Activated naive CD4-positive, alpha-beta T cell treated with anti-CD3 and anti-CD28 coated beads for 36 hours (primary cell): ENCODE measurements around the gene ASB7. TPM values are rescaled to one million over a fixed set of nuclear protein-coding genes. Genes with fewer than 3 reads are reported as not detected.
A peak's percentile ranks its signal among the peaks of the same experiment; 100 is the strongest.
"Not testable (repeated sequence)": the region's sequence is repeated elsewhere in the genome, so short reads cannot be mapped to it uniquely, and the experiment has no call there.

ENCODE experiments used
- CTCF ChIA-PET: fragments of 350-600 bp; sonication (Branson Sonifier 250); formaldehyde crosslinking; loops from one replicate; lab custom pipeline; 2021; ENCODE audit warnings: antibody characterized with exemption; lab: Charles Lee
- DNase-seq: peaks from one replicate; pipeline ENCODE4 v3.0.0-alpha.2; 2020
- H3K27ac Mint-ChIP-seq: one replicate; pipeline ENCODE4 v1.8.0; 2021; ENCODE audit warnings: mild to moderate bottlenecking, mixed read lengths
- H3K27me3 Mint-ChIP-seq: one replicate; pipeline ENCODE4 v1.8.0; 2021; ENCODE audit warnings: low read depth, mixed read lengths
- H3K36me3 Mint-ChIP-seq: one replicate; pipeline ENCODE4 v1.8.0; 2021; ENCODE audit warnings: low read depth, mixed read lengths
- H3K4me1 Mint-ChIP-seq: one replicate; pipeline ENCODE4 v1.8.0; 2021; ENCODE audit warnings: low read depth, mixed read lengths
- H3K4me3 Mint-ChIP-seq: one replicate; pipeline ENCODE4 v1.8.0; 2021; ENCODE audit warnings: mild to moderate bottlenecking, moderate library complexity, mixed read lengths
- H3K9me3 Mint-ChIP-seq: one replicate; pipeline ENCODE4 v1.8.0; 2021; ENCODE audit warnings: mixed read lengths
- intact Hi-C: fragments of 100-400 bp; cut with micrococcal nuclease; formaldehyde crosslinking; loops from one replicate; pipeline ENCODE4 v1.15.1; 2023
- total RNA-seq, 2 experiments: library from RNA; stranded (reverse); gene quantifications; one replicate each; pipeline ENCODE4 v1.2.3, GENCODE V29; 2021

Gene ASB7
- total RNA-seq, 2 experiments from 2014 or later: 15.6 to 16.8 TPM

DNA sequence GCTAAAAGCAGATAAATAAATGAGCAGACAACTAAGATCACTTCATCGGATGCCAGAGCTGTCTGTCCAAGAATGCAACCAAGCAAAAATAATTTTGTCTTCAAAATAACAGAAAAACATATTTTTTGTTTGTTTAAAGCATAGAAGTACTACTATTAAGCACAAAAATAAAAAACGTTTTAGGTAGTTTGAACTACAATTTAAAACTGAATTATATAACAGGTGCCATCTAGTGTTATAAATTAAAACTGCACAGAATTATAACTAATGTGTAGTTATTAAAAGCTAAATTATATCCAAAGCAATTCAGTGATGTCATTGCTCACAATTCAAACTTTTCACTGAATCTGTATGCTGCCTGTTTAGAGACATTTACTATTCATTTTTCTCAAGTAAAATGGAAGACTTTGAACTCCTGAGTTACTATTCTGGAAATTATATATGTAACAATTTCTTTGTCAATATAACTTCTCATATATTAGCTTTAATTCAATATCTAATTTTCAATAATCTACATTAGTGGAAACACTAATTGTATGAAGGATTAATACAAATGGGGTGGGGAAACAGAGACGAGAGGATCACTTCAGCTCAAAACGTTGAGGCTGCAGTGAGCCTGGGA is 29.9 kb upstream of the ASB7 start:
- peak overlapping the region; percentile 84 for H3K27ac Mint-ChIP-seq
- no peaks in the 10 kb centered on the region for H3K9me3 Mint-ChIP-seq
- CTCF ChIA-PET: interaction anchor here (0.6 to 2.9 kb wide), 16 partner anchors 8 to 239 kb away, joined by 3 to 46 read pairs (median 4); partner anchors contain the start of genes ASB7 and LINS1
- DNase-seq: no peak
- H3K27me3 Mint-ChIP-seq: no peaks in the 10 kb centered on the region
- intact Hi-C loops: loop anchor here (1.0 kb wide), 2 partner anchors 222 to 230 kb away; no protein-coding TSS in a partner anchor
- H3K4me3 Mint-ChIP-seq: no peak overlapping the region
- H3K36me3 Mint-ChIP-seq: peaks cover 57% of the 10 kb centered on the region
- peaks cover 57% of the 10 kb centered on the region for H3K4me1 Mint-ChIP-seq

DNA sequence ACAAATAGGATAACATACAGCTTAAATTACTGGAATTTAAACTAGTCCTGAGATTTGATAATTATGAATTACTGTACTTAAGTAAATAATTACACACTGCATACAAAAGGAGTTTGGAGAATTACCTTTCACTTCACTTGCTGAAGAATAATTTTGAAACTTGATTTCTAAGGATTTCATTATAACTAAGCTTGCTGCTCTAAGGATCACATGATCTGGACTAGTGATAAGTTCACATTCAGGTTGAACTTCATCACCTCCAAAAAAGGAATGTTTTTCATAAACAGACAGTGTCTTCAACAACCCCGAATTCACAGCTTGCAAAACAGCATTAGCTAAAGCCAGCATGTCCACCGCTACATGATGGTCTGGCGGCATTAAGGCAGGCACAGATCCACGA is 28.9 kb upstream of the ASB7 start:
- Mint-ChIP-seq H3K27me3 (no peaks in the 10 kb centered on the region), H3K4me3 (no peak overlapping the region), H3K27ac (peak overlapping the region; percentile 87), H3K9me3 (peaks cover 1% of the 10 kb centered on the region), H3K4me1 (peaks cover 59% of the 10 kb centered on the region), H3K36me3 (peaks cover 59% of the 10 kb centered on the region)
- intact Hi-C loops: loop anchor here (1.0 kb wide), 1 partner anchor 23 kb away; no protein-coding TSS in a partner anchor
- DNase-seq: no peak
- CTCF ChIA-PET: interaction anchor here (0.7 to 2.9 kb wide), 9 partner anchors 9 to 234 kb away, joined by 3 to 46 read pairs (median 3); no protein-coding TSS in a partner anchor

DNA sequence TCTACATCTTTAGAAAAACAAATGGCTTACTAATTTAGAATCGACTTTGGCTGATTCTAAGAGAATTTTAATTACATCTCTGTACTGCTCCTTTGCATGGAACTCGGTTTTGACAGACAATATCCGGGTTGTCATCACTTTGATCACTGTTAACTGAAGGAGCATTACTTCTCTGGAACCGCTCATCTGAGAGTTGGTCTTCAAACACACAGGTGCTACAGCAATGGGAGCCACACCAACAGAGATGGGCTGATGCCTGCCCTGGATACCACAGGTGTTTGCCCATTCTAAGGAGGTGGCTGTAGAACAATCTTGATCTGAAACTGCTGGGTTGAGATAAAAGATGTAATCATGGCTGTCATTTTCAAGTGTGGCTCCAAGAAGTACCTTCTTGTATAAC is 22.0 kb upstream of the ASB7 start:
- Mint-ChIP-seq H3K4me1 (peaks cover 64% of the 10 kb centered on the region), H3K9me3 (peaks cover 6% of the 10 kb centered on the region), H3K27me3 (no peaks in the 10 kb centered on the region), H3K27ac (peak overlapping the region; percentile 90), H3K4me3 (peak overlapping the region; percentile 47), H3K36me3 (peaks cover 50% of the 10 kb centered on the region)
- intact Hi-C loops: loop anchor here (1.0 kb wide), 1 partner anchor 17 kb away; no protein-coding TSS in a partner anchor
- DNase-seq: peak; percentile 47
- CTCF ChIA-PET: no interaction called here

DNA sequence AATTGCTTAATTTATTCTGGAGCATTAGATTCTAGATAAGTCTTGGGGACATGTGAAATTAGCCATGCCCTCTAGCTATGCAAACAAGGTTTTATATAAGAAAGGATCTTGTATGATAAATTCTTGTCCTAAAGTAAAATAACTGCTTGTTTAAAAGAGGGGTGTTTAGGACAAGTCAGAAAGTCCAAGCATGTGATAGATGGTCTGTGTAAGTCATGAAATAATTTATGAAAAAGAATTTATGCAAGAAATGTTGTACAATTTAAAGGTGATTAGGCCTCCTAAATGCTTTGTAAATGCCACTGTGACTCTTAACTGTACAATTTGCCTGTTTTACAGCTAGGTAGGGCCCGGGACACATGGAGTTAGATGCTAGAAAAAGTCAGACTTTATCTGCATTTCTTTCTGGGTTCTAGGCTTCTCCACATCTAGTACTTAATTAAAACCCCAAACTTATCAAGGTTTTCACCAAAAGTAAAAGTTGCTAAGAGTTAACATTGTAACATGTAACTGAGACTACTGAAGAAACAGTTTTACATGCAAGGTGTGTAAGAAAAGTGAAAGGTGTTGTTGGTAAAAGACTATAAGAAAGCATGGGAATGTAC is 13.6 kb upstream of the ASB7 start:
- intact Hi-C loops: no loop called here
- H3K27ac Mint-ChIP-seq: no peak overlapping the region

DNA sequence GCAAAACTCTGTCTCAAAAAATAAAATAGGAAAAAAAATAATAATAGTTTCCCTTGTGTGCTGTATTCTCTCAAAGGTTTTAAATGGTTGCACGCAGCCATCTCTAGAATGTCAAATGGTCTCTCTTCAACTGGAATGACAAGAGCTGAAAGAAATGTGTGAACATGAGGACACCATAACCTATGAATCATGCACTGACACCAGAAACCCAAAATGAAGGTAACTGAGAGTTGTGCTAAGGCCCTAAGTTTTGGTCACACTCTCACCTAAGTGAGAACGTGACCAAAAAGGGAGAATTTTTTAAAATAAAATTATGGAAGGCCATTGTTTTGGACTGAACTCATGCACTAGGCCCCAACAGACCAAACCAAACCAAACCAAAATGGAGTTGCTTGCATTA is 11.2 kb upstream of the ASB7 start:
- peaks cover 24% of the 10 kb centered on the region for H3K9me3 Mint-ChIP-seq
- peak overlapping the region; percentile 89 for H3K27ac Mint-ChIP-seq
- DNase-seq, H3K27me3 Mint-ChIP-seq, CTCF ChIA-PET, H3K4me3 Mint-ChIP-seq: not testable (repeated sequence)
- H3K4me1 Mint-ChIP-seq: peaks cover 70% of the 10 kb centered on the region
- intact Hi-C loops: loop anchor here (1.0 to 10.0 kb wide), 4 partner anchors 11 to 1336 kb away; partner anchors contain the start of genes ASB7, LINS1 and LRRC28
- H3K36me3 Mint-ChIP-seq: peaks cover 53% of the 10 kb centered on the region

More for the DNA sequence above, 13.6 kb upstream of the ASB7 start:
- H3K9me3 Mint-ChIP-seq: peaks cover 24% of the 10 kb centered on the region
- CTCF ChIA-PET: interaction anchor here (0.7 to 1.4 kb wide), 3 partner anchors 16 to 250 kb away, joined by 3 to 6 read pairs (median 4); no protein-coding TSS in a partner anchor
- DNase-seq: no peak
- no peak overlapping the region for H3K4me3 Mint-ChIP-seq
- H3K36me3 Mint-ChIP-seq: peaks cover 69% of the 10 kb centered on the region
- peaks cover 68% of the 10 kb centered on the region for H3K4me1 Mint-ChIP-seq
- H3K27me3 Mint-ChIP-seq: no peaks in the 10 kb centered on the region

DNA sequence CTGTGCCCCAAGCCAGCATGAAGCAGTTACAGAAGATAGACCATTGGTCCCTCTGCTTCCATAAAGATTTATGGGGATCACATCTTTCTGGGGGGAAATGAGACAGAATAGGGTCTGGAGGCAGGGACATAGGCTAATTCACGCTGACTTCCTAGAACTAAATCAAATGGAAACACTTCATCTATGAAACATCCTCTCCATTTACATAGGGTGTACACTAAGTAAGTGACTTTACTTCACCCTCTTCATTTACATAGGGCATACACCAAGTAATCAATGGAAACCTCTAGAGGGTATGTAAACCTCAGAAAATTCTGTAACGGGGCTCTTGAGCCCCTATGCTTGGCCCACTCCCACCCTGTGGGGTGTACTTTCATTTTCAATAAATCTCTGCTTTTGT is 10.6 kb upstream of the ASB7 start:
- intact Hi-C loops: loop anchor here (1.0 to 10.0 kb wide), 4 partner anchors 10 to 1337 kb away; partner anchors contain the start of genes ASB7, LINS1 and LRRC28
- Mint-ChIP-seq H3K27me3 (no peaks in the 10 kb centered on the region), H3K27ac (peak overlapping the region; percentile 89), H3K9me3 (peaks cover 24% of the 10 kb centered on the region), H3K4me3 (no peak overlapping the region), H3K36me3 (peaks cover 52% of the 10 kb centered on the region), H3K4me1 (peaks cover 68% of the 10 kb centered on the region)
- no peak for DNase-seq
- CTCF ChIA-PET: no interaction called here

DNA sequence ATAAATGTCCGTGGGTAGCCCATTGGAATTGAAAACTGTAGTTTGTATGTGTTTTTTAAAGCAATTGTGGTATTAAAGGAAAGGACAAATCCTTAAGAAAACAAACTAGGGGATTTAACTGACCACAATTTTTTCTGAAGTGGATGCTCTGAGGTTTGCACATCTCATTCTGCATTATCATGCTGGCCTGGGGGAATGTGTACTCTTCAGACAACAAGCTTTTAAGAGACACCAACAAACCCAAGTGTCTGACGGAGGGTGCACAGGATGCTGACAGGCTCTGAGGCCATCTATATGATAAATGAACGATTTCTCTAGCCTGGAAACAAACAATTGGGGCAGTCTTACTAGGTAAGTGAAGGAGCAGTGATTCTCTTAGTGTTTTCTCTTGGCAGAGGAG is 9.5 kb upstream of the ASB7 start:
- Mint-ChIP-seq H3K27ac (peak overlapping the region; percentile 89), H3K4me1 (peaks cover 68% of the 10 kb centered on the region), H3K9me3 (peaks cover 21% of the 10 kb centered on the region), H3K4me3 (no peak overlapping the region), H3K27me3 (no peaks in the 10 kb centered on the region), H3K36me3 (peaks cover 48% of the 10 kb centered on the region)
- intact Hi-C loops: loop anchor here (5.0 to 10.0 kb wide), 3 partner anchors 746 to 1338 kb away; partner anchors contain the start of gene LRRC28
- CTCF ChIA-PET: interaction anchor here (0.6 to 1.1 kb wide), 4 partner anchors 21 to 251 kb away, joined by 3 to 4 read pairs (median 3); partner anchors contain the start of gene ADAMTS17
- peak; percentile 45 for DNase-seq

DNA sequence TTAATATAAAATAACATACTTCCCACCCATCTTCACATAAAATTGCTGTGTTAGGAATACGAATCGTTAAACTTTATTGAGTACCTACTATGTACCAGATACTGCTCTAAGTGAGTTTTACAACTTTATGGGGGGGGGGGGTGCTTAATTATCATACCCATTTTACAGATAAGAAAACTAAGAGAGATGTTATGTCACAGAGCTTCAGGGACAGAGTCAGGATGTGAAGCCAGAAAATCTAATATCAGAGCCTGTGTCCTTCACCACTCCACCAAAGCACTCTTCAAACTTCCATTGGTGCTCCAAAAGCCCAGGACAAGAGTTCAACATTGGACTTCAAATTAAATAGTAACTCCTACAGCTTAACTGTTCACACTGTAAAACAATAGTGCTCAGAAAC is 9.0 kb upstream of the ASB7 start:
- H3K4me1 Mint-ChIP-seq: peaks cover 70% of the 10 kb centered on the region
- no peaks in the 10 kb centered on the region for H3K27me3 Mint-ChIP-seq
- DNase-seq: no peak
- peak overlapping the region; percentile 89 for H3K27ac Mint-ChIP-seq
- peaks cover 18% of the 10 kb centered on the region for H3K9me3 Mint-ChIP-seq
- intact Hi-C loops: loop anchor here (5.0 to 10.0 kb wide), 3 partner anchors 746 to 1339 kb away; partner anchors contain the start of gene LRRC28
- no peak overlapping the region for H3K4me3 Mint-ChIP-seq
- CTCF ChIA-PET: interaction anchor here (0.6 to 1.1 kb wide), 3 partner anchors 21 to 251 kb away, joined by 3 to 4 read pairs (median 3); partner anchors contain the start of gene ADAMTS17
- peaks cover 47% of the 10 kb centered on the region for H3K36me3 Mint-ChIP-seq

DNA sequence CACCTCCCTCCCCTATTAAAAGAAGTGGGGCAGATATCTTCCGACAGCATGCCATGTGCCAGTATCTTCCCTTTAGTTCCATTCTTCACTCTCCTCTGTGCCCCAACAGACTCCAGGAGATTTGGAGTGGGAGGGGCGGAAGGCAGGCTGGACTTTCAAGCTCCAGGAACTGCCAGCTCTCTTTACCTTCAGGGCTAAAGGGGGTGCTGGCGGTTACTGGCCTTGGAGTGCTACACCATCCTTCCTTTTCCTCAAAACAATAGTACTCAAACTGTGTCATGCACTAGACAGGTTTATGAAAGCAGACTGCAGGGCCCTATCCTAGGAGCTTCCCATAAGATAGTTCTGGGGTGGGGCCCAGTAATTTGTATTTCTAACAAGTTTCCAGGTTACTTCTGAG is 6.4 kb upstream of the ASB7 start:
- Mint-ChIP-seq H3K36me3 (peaks cover 28% of the 10 kb centered on the region), H3K9me3 (peaks cover 4% of the 10 kb centered on the region), H3K4me3 (peak overlapping the region; percentile 70), H3K4me1 (peaks cover 73% of the 10 kb centered on the region), H3K27ac (no peak overlapping the region), H3K27me3 (no peaks in the 10 kb centered on the region)
- DNase-seq: peak; percentile 30
- intact Hi-C loops: loop anchor here (1.0 to 10.0 kb wide), 7 partner anchors 23 to 1341 kb away; partner anchors contain the start of genes LRRC28 and TM2D3
- CTCF ChIA-PET: interaction anchor here (0.6 to 3.3 kb wide), 4 partner anchors 23 to 609 kb away, joined by 3 to 13 read pairs (median 3); no protein-coding TSS in a partner anchor

DNA sequence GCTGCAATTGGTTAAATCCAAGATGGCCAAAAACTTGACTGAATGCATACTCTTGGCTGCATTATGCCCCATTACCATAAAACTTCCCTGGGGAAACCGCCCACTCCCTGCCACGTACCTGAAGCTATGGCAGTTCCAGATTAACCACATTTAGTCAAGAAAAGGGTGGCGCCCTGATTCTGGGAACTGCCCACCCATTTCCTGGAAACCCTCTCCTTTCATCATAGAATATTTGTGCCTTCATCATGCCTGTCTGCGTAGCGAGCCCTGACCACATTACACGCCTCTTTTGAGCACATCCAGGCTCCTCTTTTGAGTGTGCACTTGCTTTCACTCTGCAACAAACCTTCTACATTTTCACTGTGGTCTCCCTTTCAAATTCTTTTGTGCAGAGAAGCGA is 5.6 kb upstream of the ASB7 start:
- intact Hi-C loops: loop anchor here (1.0 to 10.0 kb wide), 9 partner anchors 16 to 1342 kb away; partner anchors contain the start of genes LRRC28 and TM2D3
- Mint-ChIP-seq H3K9me3 (peaks cover under 1% of the 10 kb centered on the region), H3K4me3 (peak overlapping the region; percentile 70), H3K4me1 (peaks cover 65% of the 10 kb centered on the region), H3K36me3 (peaks cover 19% of the 10 kb centered on the region), H3K27ac (no peak overlapping the region), H3K27me3 (no peaks in the 10 kb centered on the region)
- peak; percentile 99 for DNase-seq
- CTCF ChIA-PET: interaction anchor here (1.4 to 3.3 kb wide), 2 partner anchors 247 to 257 kb away, joined by 3 to 13 read pairs; no protein-coding TSS in a partner anchor

DNA sequence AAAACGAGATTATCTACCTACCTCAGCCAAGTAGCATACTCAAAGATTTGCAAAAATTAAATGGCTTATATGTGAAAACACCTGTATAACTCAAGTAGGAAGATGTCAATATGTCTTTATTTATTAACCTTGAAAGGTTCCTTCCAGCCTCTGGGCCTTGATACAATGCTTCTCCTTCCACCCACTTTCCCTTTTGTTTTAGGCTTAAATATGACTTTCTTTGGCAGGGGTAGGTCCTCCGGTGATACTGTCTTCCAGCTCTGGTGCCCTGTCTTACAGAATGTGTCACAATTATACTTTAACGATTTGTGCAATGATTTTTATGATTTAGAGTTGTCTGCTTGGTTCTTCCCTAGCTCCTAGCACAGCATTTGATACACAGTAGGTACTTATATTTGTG is 4.5 kb upstream of the ASB7 start:
- CTCF ChIA-PET: interaction anchor here (1.2 to 1.8 kb wide), 3 partner anchors 28 to 672 kb away, joined by 3 to 6 read pairs (median 5); no protein-coding TSS in a partner anchor
- no peaks in the 10 kb centered on the region for H3K27me3 Mint-ChIP-seq
- H3K9me3 Mint-ChIP-seq: no peaks in the 10 kb centered on the region
- H3K36me3 Mint-ChIP-seq: peaks cover 15% of the 10 kb centered on the region
- no peak overlapping the region for H3K27ac Mint-ChIP-seq
- intact Hi-C loops: loop anchor here (1.0 to 10.0 kb wide), 7 partner anchors 18 to 1343 kb away; partner anchors contain the start of genes LRRC28 and TM2D3
- H3K4me3 Mint-ChIP-seq: peak overlapping the region; percentile 70
- H3K4me1 Mint-ChIP-seq: peaks cover 55% of the 10 kb centered on the region
- no peak for DNase-seq
